DOHH2 (cell line): Measurements from ENCODE around the gene ST13.
"Not testable (repeated sequence)": the region's sequence is repeated elsewhere in the genome, so short reads cannot be mapped to it uniquely, and the experiment has no call there.

ENCODE experiments used
- H3F3A ChIP-seq: fragments of 200-600 bp; sonication (generic), shearing (Covaris generic); 2 replicates; pipeline ENCODE4 v1.6.0; 2016; ENCODE audit warnings: antibody characterized with exemption, mild to moderate bottlenecking; ENCODE audit not compliant: control insufficient read depth, insufficient read depth
- H3K27ac ChIP-seq: fragments of 200-600 bp; sonication (generic); 2 replicates; pipeline ENCODE4 v1.5.1; 2014; ENCODE audit warnings: low read depth, mild to moderate bottlenecking, low read length, moderate library complexity
- H3K27me3 ChIP-seq: fragments of 200-600 bp; sonication (generic); 2 replicates; pipeline ENCODE4 v1.6.1; 2014; ENCODE audit warnings: mild to moderate bottlenecking, low read length, mixed read lengths; ENCODE audit not compliant: control insufficient read depth
- H3K36me3 ChIP-seq: fragments of 200-600 bp; sonication (generic); 2 replicates; pipeline ENCODE4 v1.6.1; 2014; ENCODE audit warnings: mild to moderate bottlenecking, low read length, moderate library complexity, mixed read lengths; ENCODE audit not compliant: control insufficient read depth
- H3K4me1 ChIP-seq: fragments of 200-600 bp; sonication (generic); 2 replicates; pipeline ENCODE4 v1.6.1; 2014; ENCODE audit warnings: mild to moderate bottlenecking, low read length, mixed read lengths; ENCODE audit not compliant: control insufficient read depth
- H3K4me2 ChIP-seq: fragments of 200-600 bp; sonication (generic); 2 replicates; pipeline ENCODE4 v1.6.0; 2014; ENCODE audit warnings: mild to moderate bottlenecking, low read length, moderate library complexity
- H3K4me3 ChIP-seq: fragments of 200-600 bp; sonication (generic); 2 replicates; pipeline ENCODE4 v1.5.1; 2014; ENCODE audit warnings: mild to moderate bottlenecking, low read length, mixed read lengths
- H3K79me2 ChIP-seq: fragments of 200-600 bp; sonication (generic); 2 replicates; pipeline ENCODE4 v1.6.1; 2014; ENCODE audit warnings: mild to moderate bottlenecking, low read length, mixed read lengths; ENCODE audit not compliant: control insufficient read depth
- H3K9me2 ChIP-seq: fragments of 200-600 bp; sonication (generic); replicated peaks from 2 replicates; pipeline ENCODE4 v1.6.1; 2014; ENCODE audit warnings: mild to moderate bottlenecking, low read length, mixed read lengths; ENCODE audit not compliant: control insufficient read depth
- H3K9me3 ChIP-seq: fragments of 200-600 bp; sonication (generic); 2 replicates; pipeline ENCODE4 v1.6.1; 2014; ENCODE audit warnings: antibody characterized with exemption, low read length, mixed read lengths; ENCODE audit not compliant: control insufficient read depth, insufficient read depth
- H4K20me1 ChIP-seq: fragments of 200-600 bp; sonication (generic); 2 replicates; pipeline ENCODE4 v1.6.0; 2014; ENCODE audit warnings: low read depth, mild to moderate bottlenecking, antibody characterized with exemption, low read length, moderate library complexity; ENCODE audit not compliant: control insufficient read depth, insufficient read depth
- CTCF ChIP-seq: fragments of 200-600 bp; sonication (generic); IDR thresholded peaks from one replicate; pipeline ENCODE4 v1.5.1; 2014; ENCODE audit warnings: antibody characterized with exemption, mild to moderate bottlenecking, low read depth, low read length; ENCODE audit not compliant: poor library complexity, severe bottlenecking
- EZH2phosphoT487 ChIP-seq: fragments of 200-600 bp; sonication (generic); IDR thresholded peaks from 2 replicates; pipeline ENCODE4 v1.6.1; 2017; ENCODE audit warnings: borderline replicate concordance, mild to moderate bottlenecking, antibody characterized with exemption, low read length, moderate library complexity, mixed read lengths

The ST13 gene

GRCh38 chr22:40875111-40875510 is 18.7 kb upstream of the ST13 start:
- no peaks in the 10 kb centered on the region for H3K9me3 ChIP-seq
- TF ChIP-seq EZH2phosphoT487 (no peak), CTCF (no peak)
- no peak overlapping the region for H3K27ac ChIP-seq
- no peak overlapping the region for H3K4me3 ChIP-seq
- no peak overlapping the region for H3K4me2 ChIP-seq
- peaks cover 8% of the 10 kb centered on the region for H3K36me3 ChIP-seq
- 0 out of 2 replicates have a peak, but pooled peaks cover under 1% of the 10 kb centered on the region for H3K4me1 ChIP-seq
- H3F3A ChIP-seq = no peaks in the 10 kb centered on the region
- H3K9me2 ChIP-seq = no peaks in the 10 kb centered on the region
- H3K27me3 ChIP-seq = no peaks in the 10 kb centered on the region
- no peaks in the 10 kb centered on the region for H3K79me2 ChIP-seq
- H4K20me1 ChIP-seq = no peaks in the 10 kb centered on the region

GRCh38 chr22:40874016-40874415 is 17.6 kb upstream of the ST13 start:
- Histone ChIP-seq H3K27me3 (no peaks in the 10 kb centered on the region), H3K9me2 (no peaks in the 10 kb centered on the region), H3K9me3 (no peaks in the 10 kb centered on the region), H3K4me2 (no peak overlapping the region), H3F3A (no peaks in the 10 kb centered on the region; the same call in 1 of the 2 replicates), H4K20me1 (no peaks in the 10 kb centered on the region), H3K4me1 (no peaks in the 10 kb centered on the region), H3K4me3 (no peak overlapping the region), H3K27ac (no peak overlapping the region), H3K79me2 (no peaks in the 10 kb centered on the region), H3K36me3 (peaks cover 8% of the 10 kb centered on the region)
- no peak for TF ChIP-seq EZH2phosphoT487

- peaks cover 18% of the 10 kb centered on the region for H3K79me2 ChIP-seq
- H4K20me1 ChIP-seq, H3K36me3 ChIP-seq, H3K4me2 ChIP-seq, H3K4me3 ChIP-seq, H3K27ac ChIP-seq, H3K4me1 ChIP-seq, H3K27me3 ChIP-seq, H3K9me2 ChIP-seq, H3K9me3 ChIP-seq, H3F3A ChIP-seq: not testable (repeated sequence)
Observed at GRCh38 chr22:40868379-40868778, 11.9 kb upstream of the ST13 start.

GRCh38 chr22:40867109-40867508 is 10.7 kb upstream of the ST13 start:
- no peak overlapping the region for H3K4me2 ChIP-seq
- TF ChIP-seq CTCF (no peak), EZH2phosphoT487 (no peak)
- H3K27ac ChIP-seq = no peak overlapping the region
- no peaks in the 10 kb centered on the region for H3K9me2 ChIP-seq
- peaks cover 29% of the 10 kb centered on the region for H3K79me2 ChIP-seq
- peaks cover 3% of the 10 kb centered on the region; the same call in 1 of the 2 replicates for H3F3A ChIP-seq
- H3K4me1 ChIP-seq = peaks cover 9% of the 10 kb centered on the region
- no peaks in the 10 kb centered on the region for H4K20me1 ChIP-seq
- H3K9me3 ChIP-seq = no peaks in the 10 kb centered on the region
- H3K36me3 ChIP-seq = peaks cover 9% of the 10 kb centered on the region
- H3K4me3 ChIP-seq = no peak overlapping the region
- no peaks in the 10 kb centered on the region for H3K27me3 ChIP-seq
